Pulmonary artery endothelial cell (primary cell): Measurements from ENCODE around the gene KMT5C. TPM values are rescaled to one million over a fixed set of nuclear protein-coding genes. Genes with fewer than 3 reads are reported as not detected.

Experiments
- DNase-seq: peaks from one replicate; pipeline ENCODE4 v3.0.0-alpha.2; 2011; ENCODE audit warnings: low read depth, low spot score
- total RNA-seq: library from RNA; depleted of rRNA; stranded (reverse); fragments of >200 nt; gene quantifications from 2 replicates; pipeline ENCODE4 v1.2.3, GENCODE V29; 2014

The KMT5C gene
- total RNA-seq, 1 donor from 2014 or later = 4.3 TPM

GRCh38 chr19:55346725-55347441 lies 7.2 kb downstream of the KMT5C start:
- no peak for DNase-seq

DNA sequence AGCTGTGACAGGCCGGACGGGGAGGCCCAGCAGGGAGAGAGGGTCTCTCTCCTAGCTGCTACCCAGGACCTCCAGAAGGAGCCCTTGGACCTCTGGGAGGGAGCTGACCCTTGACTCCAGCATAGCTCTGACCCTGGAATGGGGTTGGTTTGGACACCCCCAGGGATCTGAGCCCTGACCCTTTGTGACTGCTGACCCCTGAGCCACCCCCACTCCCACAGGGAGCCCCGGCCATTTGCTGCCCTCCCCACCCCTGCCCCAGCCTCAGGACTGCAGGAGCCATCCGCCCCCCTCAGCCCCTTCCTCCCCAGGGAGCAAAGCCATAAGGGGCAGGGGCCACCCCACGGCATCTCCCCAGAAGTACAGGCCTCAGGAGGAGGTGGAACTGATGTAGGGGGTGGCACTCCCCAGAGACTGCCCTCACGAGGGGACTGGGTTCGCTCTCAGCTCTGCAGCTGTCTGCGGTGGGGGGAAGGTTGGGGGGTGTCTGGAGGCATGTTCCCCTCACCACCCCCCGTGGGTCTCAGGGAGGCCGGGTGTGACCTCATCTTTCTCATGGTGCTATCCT lies 7.8 kb downstream of the KMT5C start:
- no peak for DNase-seq

DNA sequence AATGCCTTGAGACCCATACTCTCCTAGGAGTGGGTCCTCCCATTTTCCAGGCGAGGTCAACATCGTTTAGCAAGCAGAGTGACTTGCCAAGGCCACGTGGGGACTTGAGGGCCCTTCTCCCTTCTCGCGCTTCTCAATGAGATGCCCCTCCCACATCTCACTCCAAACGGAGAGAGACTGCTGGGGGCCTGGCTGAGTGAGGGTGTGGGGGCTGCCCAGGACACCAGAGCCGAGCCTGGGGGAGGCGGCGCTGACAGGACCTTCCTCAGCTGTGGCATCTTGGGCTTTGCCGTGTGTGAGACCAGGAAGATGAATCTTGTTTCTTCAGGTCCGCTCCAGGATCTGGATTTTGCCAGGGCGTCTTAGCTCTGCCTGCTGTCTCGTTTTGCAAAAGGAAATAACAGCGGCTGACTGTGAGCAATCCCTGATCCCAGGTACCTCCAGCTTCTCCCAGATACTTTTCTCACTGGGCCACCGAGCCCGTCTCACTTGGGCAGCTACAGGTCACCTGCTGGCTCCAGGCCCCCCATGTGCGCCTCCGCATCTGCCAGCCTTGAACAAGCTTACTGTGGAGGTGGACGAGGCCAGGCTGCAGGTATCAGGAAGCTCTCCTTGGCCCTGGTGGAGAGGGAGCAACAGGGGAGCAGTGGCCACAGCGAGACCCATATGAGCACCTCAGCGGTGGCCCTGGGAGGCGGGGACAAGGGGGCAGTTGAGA lies 8.8 kb downstream of the KMT5C start:
- DNase-seq = no peak

GRCh38 chr19:55350620-55351315 lies 11.1 kb downstream of the KMT5C start:
- DNase-seq = no peak

- DNase-seq = no peak
Observed at GRCh38 chr19:55352040-55352439, 12.4 kb downstream of the KMT5C start.

GRCh38 chr19:55352549-55353145 lies 13.0 kb downstream of the KMT5C start:
- DNase-seq = no peak

- DNase-seq = no peak
Observed at GRCh38 chr19:55353356-55353802, 13.7 kb downstream of the KMT5C start.

GRCh38 chr19:55353803-55354697 lies 14.4 kb downstream of the KMT5C start:
- no peak for DNase-seq

- no peak for DNase-seq
Observed at GRCh38 chr19:55354698-55355212, 15.1 kb downstream of the KMT5C start, which contains the start of gene COX6B2. TSS of gene COX6B2 (minus strand) at chr19:55354719. CDS start at chr19:55354521, 198 bp downstream.

GRCh38 chr19:55355213-55355821 lies 15.6 kb downstream of the KMT5C start:
- DNase-seq = no peak

DNA sequence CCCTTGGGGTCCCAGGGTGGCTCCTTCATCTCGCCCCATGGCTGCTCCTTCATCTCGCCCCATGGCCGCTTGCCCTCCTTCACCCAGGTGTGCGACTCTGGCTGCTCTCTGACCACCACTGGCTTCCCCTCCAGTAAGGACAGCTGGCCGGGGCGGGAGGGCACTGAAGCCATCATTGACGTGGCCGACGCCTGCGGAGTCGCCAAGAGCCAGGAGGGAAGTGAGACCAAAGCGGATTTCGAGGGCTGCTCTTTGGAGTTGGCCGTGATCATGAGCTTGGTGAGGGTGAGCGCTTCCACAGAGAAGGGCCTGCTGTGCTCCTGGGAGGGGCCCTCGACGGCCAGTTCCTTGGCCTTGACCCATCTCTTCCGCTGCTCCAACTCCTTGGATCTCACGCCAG lies 18.8 kb downstream of the KMT5C start:
- no peak for DNase-seq

- DNase-seq = no peak
Observed at GRCh38 chr19:55358943-55359908, 19.6 kb downstream of the KMT5C start.

- DNase-seq = no peak
Observed at GRCh38 chr19:55360902-55361301, 21.2 kb downstream of the KMT5C start.

- no peak for DNase-seq
Observed at GRCh38 chr19:55362174-55362989, 22.7 kb downstream of the KMT5C start.

DNA sequence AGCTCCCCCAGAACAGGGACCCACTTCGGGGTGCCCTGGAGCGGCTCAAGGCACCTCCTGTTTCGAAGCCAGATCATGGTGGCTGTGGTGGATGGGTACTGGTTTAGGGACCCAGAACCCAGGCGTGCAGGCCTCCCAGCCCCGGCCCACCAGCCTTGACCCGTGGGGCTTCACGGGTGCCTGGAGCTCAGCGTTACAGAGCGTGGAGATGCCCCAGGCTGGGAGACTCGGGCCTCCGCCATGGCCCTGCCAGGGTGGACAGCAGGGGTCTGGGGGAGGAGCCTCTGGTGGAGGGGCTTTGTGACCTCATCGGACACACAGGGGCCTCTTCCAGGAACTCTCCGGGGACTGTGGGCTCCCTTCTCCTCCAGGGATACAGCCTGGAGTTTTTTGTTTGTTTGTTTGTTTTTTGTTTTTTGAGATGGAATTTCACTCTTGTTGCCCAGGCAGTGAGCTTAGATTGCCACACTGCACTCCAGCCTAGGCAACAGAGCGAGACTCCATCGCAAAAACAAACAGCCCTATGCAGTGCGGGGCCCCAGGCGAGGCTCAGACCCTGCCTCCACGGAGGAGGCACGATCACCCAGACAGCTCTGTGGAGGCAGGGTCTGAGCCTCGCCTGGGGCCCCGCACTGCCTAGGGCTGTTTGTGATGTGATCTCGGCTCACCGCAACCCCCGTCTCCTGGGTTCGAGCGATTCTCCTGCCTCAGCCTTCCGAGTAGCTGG lies 23.5 kb downstream of the KMT5C start, which contains the start of gene GARIN5B:
GARIN5B (minus strand) TSS at position 271 of the 727 bp plus-strand sequence; CDS start at position 77, 194 bp downstream.
- DNase-seq = no peak

- no peak for DNase-seq
Observed at GRCh38 chr19:55365245-55365644, 25.6 kb downstream of the KMT5C start.

GRCh38 chr19:55365964-55366363 lies 26.3 kb downstream of the KMT5C start:
- DNase-seq = no peak
